ENCODE data around the gene SLC43A2. TPM values are rescaled to one million over a fixed set of nuclear protein-coding genes. Genes with fewer than 3 reads are reported as not detected.

The SLC43A2 gene
- total and polyA plus RNA-seq, 2 of the 13 experiments (the other 11 are each of a cell fraction or from before 2014, with no cell fraction given) = 7.3 to 20.0 TPM

DNA sequence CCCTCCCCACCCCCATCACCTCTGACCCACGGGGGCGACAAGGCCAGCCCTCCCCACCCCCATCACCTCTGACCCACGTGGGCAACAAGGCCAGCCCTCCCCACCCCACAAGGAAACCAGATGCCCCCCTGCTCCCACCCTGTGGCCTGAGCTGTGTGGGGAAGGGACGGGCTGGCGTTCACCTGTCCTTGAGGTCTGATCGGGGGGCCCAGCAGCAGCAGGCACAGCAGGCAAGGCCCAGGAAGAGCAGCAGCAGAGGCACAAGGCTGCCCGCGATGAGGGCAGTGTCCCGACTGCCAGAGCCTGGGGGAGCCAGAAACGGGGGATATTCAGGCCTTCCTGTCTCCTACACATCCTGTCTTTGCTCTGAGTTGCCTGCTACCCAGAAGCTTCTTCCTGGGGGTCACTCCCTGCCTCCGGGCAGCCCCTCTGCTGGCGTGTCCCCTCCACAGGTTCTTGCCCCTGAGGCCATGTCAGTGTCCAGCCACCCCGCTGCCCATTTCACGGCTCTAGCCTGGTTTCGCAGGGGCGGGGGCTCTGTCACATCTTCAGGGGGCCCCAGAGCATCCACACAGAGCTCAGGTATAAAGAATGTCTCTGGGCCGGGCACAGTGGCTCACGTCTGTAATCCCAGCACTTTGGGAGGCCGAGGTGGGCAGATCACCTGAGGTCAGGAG lies 10.1 kb upstream of the SLC43A2 start:
- ATAC-seq (0 out of 3 replicates have a peak, but pooled peaks have one; percentile 5), DNase-seq (ENCODE audit: low spot score) (no peak), FAIRE-seq (no peak)
- Histone ChIP-seq H2AFZ (ENCODE audit: low read length) (no peak overlapping the region), H3K27ac (ENCODE audit: extremely low read length, insufficient read depth, low read length) (no peak overlapping the region), H3K9ac (ENCODE audit: insufficient read depth, low read depth, low read length) (no peak overlapping the region), H3K9me3 (ENCODE audit: low read length) (no peaks in the 10 kb centered on the region), H3K27me3 (ENCODE audit: control insufficient read depth in 1 of 2, insufficient read depth in 2 of 2, low read length in 2 of 2) (peaks cover 5 to 44% of the 10 kb centered on the region in 2 experiments; a peak in 4 of 5 replicates), H3K4me3 (replicated peaks in 1 of 3; ENCODE audit: insufficient read depth in 1 of 3, low read depth in 2 of 3, low read length in 3 of 3) (no peak overlapping the region), H3K4me1 (ENCODE audit: insufficient read depth, low read length) (peaks cover 39% of the 10 kb centered on the region), H3K36me3 (replicated peaks in 1 of 2; ENCODE audit: control insufficient read depth in 1 of 2, insufficient read depth in 2 of 2, low read length in 2 of 2) (no peaks in the 10 kb centered on the region), H4K20me1 (ENCODE audit: insufficient read depth, low read length) (no peaks in the 10 kb centered on the region), H3K4me2 (ENCODE audit: low read depth, low read length) (no peak overlapping the region), H3K79me2 (ENCODE audit: insufficient read depth, low read length) (no peaks in the 10 kb centered on the region)
- 22% methylated on average over 6 of the region's 19 CpGs for WGBS (ENCODE audit: low lambda C conversion rate)
- no TSS peak for BruUV-seq (replicated peaks)
- intact Hi-C loops (cut with micrococcal nuclease; ENCODE audit: unreplicated experiment) = no loop called here
- ChIA-PET CTCF (ENCODE audit: low intra/inter-chr PET ratio, low total read pairs) (no interaction called here), POLR2A (interaction anchor here (0.9 to 1.1 kb wide), 3 partner anchors 10 to 124 kb away, joined by 3 to 5 read pairs (median 3); no protein-coding TSS in a partner anchor)
- in situ Hi-C loops (cut with HindIII; ENCODE audit: extremely low pct_ligation_motif_present, low pct_unique_long_range_greater_than_20kb) = no loop called here
- TF ChIP-seq, protein P1, sequence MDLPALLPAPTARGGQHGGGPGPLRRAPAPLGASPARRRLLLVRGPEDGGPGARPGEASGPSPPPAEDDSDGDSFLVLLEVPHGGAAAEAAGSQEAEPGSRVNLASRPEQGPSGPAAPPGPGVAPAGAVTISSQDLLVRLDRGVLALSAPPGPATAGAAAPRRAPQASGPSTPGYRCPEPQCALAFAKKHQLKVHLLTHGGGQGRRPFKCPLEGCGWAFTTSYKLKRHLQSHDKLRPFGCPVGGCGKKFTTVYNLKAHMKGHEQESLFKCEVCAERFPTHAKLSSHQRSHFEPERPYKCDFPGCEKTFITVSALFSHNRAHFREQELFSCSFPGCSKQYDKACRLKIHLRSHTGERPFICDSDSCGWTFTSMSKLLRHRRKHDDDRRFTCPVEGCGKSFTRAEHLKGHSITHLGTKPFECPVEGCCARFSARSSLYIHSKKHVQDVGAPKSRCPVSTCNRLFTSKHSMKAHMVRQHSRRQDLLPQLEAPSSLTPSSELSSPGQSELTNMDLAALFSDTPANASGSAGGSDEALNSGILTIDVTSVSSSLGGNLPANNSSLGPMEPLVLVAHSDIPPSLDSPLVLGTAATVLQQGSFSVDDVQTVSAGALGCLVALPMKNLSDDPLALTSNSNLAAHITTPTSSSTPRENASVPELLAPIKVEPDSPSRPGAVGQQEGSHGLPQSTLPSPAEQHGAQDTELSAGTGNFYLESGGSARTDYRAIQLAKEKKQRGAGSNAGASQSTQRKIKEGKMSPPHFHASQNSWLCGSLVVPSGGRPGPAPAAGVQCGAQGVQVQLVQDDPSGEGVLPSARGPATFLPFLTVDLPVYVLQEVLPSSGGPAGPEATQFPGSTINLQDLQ (CRISPR knock-in tag; IDR thresholded peaks at IDR 0.05) = no peak
- TF ChIP-seq, protein P2, sequence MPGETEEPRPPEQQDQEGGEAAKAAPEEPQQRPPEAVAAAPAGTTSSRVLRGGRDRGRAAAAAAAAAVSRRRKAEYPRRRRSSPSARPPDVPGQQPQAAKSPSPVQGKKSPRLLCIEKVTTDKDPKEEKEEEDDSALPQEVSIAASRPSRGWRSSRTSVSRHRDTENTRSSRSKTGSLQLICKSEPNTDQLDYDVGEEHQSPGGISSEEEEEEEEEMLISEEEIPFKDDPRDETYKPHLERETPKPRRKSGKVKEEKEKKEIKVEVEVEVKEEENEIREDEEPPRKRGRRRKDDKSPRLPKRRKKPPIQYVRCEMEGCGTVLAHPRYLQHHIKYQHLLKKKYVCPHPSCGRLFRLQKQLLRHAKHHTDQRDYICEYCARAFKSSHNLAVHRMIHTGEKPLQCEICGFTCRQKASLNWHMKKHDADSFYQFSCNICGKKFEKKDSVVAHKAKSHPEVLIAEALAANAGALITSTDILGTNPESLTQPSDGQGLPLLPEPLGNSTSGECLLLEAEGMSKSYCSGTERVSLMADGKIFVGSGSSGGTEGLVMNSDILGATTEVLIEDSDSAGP (CRISPR knock-in tag; IDR thresholded peaks at IDR 0.05; ENCODE audit: borderline replicate concordance) = peak; percentile 22; the same call in 1 of the 2 replicates

Measured in HepG2 (cell line).